Activated naive CD8-positive, alpha-beta T cell treated with anti-CD3 and anti-CD28 coated beads, Interleukin-2, amount 10 ng/mL, durations not matched to agents 7 days and 5 days (primary cell): ENCODE results near the gene STX16. TPM values are rescaled to one million over a fixed set of nuclear protein-coding genes. Genes with fewer than 3 reads are reported as not detected.

Experiments used
- ATAC-seq: fragments of 150-1000 bp; cut with Tn5 transposase; one replicate; pipeline ENCODE4 v1.10.0; 2021; ENCODE audit warnings: low read depth, moderate library complexity
- POLR2A ChIA-PET: fragments of 350-600 bp; sonication (Branson Sonifier 250); formaldehyde crosslinking; loops from one replicate; lab custom pipeline; 2021; ENCODE audit warnings: antibody characterized with exemption; lab: Charles Lee
- DNase-seq: peaks from one replicate; pipeline ENCODE4 v3.0.0; 2021
- H3K27ac Mint-ChIP-seq: one replicate; pipeline ENCODE4 v1.8.0; 2022; ENCODE audit warnings: mild to moderate bottlenecking, mixed read lengths
- H3K27me3 Mint-ChIP-seq: one replicate; pipeline ENCODE4 v1.8.0; 2022; ENCODE audit warnings: mild to moderate bottlenecking, moderate library complexity, mixed read lengths
- H3K36me3 Mint-ChIP-seq: one replicate; pipeline ENCODE4 v1.8.0; 2021; ENCODE audit warnings: mild to moderate bottlenecking, mixed read lengths
- H3K4me1 Mint-ChIP-seq: one replicate; pipeline ENCODE4 v1.8.0; 2021; ENCODE audit warnings: mixed read lengths
- H3K4me3 Mint-ChIP-seq: one replicate; pipeline ENCODE4 v1.8.0; 2022; ENCODE audit warnings: mild to moderate bottlenecking, moderate library complexity, mixed read lengths
- H3K9me3 Mint-ChIP-seq: one replicate; pipeline ENCODE4 v1.8.0; 2021; ENCODE audit warnings: mixed read lengths
- total RNA-seq, 2 experiments: library from RNA; stranded (reverse); gene quantifications; one replicate each; pipeline ENCODE4 v1.2.3, GENCODE V29; 2021

STX16 gene
- total RNA-seq, 2 experiments from 2014 or later, result 190 to 195 TPM

DNA sequence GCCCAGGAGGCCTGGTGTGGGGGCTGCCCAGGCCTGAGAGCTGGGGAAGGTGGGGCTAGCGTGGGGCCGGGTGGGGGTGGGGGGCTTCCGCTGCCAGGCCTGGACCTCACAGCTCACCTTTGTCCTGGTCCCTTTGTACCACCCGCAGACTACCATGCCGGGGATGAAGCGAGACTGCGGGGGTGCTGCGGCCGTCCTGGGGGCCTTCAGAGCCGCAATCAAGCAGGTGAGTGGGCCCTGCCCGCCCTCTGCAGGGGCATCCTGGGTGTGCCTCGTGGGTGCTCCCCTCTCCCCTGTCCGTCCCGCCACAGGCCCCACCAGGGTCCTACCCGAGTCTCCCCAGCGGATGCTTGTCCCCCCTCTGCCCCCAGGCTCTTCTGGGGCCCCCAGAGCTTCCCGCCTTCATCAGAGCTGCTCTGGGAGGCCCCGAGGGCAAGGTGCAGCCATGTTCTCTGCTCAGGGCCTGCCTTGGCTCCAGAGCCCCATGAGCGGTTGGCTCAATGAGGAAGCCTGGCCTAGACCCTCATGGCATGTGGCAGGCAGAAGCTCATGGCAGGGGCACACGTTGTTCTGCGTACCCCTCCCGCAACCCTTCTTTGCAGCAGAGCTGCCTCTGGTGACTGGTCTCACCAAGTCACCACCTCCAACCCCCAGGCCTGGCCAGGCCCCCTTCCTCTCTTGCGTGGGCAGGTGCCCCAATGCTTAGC is 56.0 kb downstream of the STX16 start:
- peaks cover 2% of the 10 kb centered on the region for H3K4me1 Mint-ChIP-seq
- no peak overlapping the region for H3K4me3 Mint-ChIP-seq
- H3K9me3 Mint-ChIP-seq, result no peaks in the 10 kb centered on the region
- H3K36me3 Mint-ChIP-seq, result peaks cover 8% of the 10 kb centered on the region
- no peaks in the 10 kb centered on the region for H3K27me3 Mint-ChIP-seq
- POLR2A ChIA-PET, result interaction anchor here (0.6 kb wide), 1 partner anchor 132 kb away, joined by 3 read pairs; no protein-coding TSS in a partner anchor
- H3K27ac Mint-ChIP-seq, result no peak overlapping the region
- no peak for DNase-seq
- ATAC-seq, result peak; percentile 20

DNA sequence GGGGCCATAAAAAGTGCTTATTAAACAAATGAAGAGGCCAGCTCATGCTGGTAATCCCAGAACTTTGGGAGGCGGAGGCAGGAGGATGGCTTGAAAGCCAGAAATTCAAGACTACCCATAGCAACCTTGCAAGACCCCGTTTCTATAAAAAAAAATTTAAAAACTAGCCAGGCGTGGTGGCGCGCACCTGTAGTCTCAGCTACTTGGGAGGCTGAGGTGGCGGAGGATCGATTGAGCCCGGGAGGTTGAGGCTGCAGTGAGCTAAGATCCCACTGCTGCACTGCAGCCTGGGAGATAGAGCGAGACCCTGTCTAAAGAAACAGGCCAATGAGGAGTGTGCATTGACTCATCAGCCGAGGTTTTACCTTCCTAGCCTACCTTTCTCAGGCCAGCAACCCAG is 56.7 kb downstream of the STX16 start:
- H3K9me3 Mint-ChIP-seq, result no peaks in the 10 kb centered on the region
- H3K4me1 Mint-ChIP-seq, result peaks cover 2% of the 10 kb centered on the region
- POLR2A ChIA-PET, result interaction anchor here (0.6 kb wide), 1 partner anchor 132 kb away, joined by 3 read pairs; no protein-coding TSS in a partner anchor
- no peak for ATAC-seq
- no peak overlapping the region for H3K4me3 Mint-ChIP-seq
- H3K27ac Mint-ChIP-seq, result no peak overlapping the region
- DNase-seq, result no peak
- H3K36me3 Mint-ChIP-seq, result peaks cover 8% of the 10 kb centered on the region
- H3K27me3 Mint-ChIP-seq, result no peaks in the 10 kb centered on the region

DNA sequence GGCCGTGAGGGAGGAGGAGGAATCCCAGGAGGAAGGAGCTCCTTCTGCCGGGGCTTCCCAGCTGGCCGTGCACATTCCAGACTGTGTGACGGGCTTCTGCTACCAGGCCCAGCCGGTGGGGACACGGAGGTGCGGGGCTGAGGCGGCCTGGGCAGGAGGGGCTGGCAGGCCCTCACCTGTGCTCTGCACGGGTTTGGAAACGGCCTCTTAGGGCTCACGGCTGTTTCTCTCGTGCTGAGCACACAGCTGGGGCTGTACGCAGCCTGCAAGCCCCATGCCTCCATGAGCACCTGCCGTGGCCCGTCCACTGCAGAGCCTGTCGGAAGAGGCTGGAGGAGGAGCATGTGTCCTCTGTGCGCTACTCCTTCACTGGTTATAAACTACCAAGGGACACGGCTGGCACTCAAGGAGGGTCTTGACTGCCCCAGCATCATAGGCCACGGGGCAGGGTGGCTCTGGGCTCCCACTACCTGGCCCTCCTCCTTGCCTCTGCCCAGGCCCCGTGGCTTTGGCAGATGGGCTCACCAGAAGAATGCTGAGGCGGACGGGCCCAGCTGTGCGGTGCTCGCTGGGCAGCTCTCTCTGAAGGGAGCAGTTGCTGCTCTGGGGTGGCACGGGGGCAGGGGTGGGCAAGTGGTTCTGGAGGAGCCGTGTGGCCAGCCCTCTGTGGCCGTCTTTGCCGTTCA is 57.3 kb downstream of the STX16 start:
- no peaks in the 10 kb centered on the region for H3K27me3 Mint-ChIP-seq
- H3K4me1 Mint-ChIP-seq, result peaks cover 2% of the 10 kb centered on the region
- POLR2A ChIA-PET, result no interaction called here
- H3K36me3 Mint-ChIP-seq, result peaks cover 6% of the 10 kb centered on the region
- no peak for ATAC-seq
- no peaks in the 10 kb centered on the region for H3K9me3 Mint-ChIP-seq
- DNase-seq, result no peak
- H3K4me3 Mint-ChIP-seq, result no peak overlapping the region
- no peak overlapping the region for H3K27ac Mint-ChIP-seq

DNA sequence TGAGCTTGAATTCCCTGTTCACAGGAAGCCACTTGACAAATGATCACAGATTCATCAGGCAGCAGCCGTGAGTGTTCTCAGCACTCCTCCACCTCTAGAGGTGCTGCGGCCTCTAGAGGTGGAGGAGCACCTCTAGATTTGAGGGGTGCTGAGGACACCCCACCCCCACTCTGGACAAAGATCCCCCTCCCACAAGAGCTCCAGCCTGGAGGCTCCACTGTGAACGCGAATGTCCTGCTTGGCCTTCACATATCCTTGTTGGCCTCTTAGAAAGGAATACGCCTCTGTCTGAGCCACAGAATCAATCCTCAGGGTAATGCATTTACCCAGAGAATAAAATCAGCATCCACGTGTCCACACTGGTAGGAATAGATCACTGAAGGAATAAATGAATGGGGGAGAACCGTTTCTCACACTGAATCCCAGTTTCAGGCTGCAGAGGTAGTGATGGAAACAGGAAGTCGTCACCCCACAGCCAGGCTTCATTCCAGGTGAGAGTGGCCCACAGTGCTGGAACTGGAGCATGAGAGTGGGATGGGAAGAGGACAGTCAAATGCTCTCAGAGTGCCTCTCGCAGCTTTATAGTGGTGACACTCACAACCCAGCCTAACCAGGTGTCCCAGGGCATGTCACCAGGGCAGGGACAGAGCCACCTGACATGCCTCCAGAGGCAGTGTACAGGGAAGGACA is 58.1 kb downstream of the STX16 start:
- H3K27me3 Mint-ChIP-seq, result no peaks in the 10 kb centered on the region
- H3K9me3 Mint-ChIP-seq, result no peaks in the 10 kb centered on the region
- ATAC-seq, result no peak
- H3K27ac Mint-ChIP-seq, result peak overlapping the region; percentile 30
- H3K4me1 Mint-ChIP-seq, result peaks cover 2% of the 10 kb centered on the region
- H3K4me3 Mint-ChIP-seq, result no peak overlapping the region
- POLR2A ChIA-PET, result no interaction called here
- H3K36me3 Mint-ChIP-seq, result peaks cover 4% of the 10 kb centered on the region
- no peak for DNase-seq

DNA sequence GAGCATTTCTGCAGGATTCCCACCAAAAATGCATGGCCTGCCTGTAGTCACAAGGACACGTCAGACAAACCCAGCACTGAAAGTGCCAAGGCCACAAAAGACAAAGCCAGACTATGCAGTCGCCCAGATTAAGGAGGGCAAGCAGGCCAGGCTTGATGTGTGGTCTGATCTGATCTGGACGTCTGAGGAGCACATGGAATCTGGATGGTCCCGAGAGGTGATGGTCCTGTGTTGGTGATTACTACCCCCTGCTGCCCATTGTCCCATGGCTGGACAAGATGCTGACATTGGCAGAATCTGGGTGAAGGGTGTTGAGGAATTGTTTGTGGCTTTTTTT is 58.6 kb downstream of the STX16 start:
- Mint-ChIP-seq H3K4me1 (no peaks in the 10 kb centered on the region), H3K27me3 (no peaks in the 10 kb centered on the region), H3K36me3 (peaks cover 1% of the 10 kb centered on the region), H3K4me3 (no peak overlapping the region), H3K9me3 (no peaks in the 10 kb centered on the region), H3K27ac (no peak overlapping the region)
- DNase-seq (no peak), ATAC-seq (no peak)
- POLR2A ChIA-PET, result no interaction called here

DNA sequence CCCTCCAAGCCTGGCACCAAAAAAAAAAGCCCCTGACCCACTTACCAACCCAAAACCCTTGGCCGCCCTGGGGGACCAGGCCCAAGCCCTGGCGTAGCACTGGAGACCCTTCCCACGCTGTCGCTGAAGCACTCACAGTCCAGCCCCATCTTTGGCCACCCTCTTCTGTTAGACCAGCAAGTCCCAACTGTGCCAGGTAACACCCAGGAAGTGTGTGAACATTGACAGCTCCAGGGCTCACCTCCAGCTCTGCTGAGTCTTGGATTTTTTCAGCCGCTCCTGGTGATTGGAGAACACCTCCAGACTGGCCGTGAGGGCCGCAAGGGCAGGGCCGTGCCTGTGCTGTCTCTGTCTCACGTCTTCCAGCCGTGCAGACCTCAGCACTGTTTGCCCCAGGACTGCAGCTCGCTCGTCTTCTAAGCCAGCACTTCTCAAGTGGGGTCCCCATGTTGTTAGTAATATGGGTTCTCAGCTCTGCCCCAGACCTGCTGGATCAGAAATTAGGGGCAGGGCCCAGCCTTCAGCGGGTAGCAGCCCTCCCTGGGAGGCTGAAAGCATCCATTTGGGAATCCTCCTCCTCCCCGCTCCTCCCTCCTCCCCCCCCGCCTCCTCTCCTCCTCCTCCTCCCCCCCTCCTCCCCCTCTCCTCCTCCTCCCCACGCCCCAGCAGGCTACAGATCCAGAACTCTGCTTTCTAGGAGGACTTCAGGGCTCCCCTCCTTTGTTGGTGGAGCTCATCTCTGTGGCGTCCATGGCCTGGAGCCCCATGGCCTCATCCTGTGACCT is 59.6 kb downstream of the STX16 start:
- ATAC-seq, result no peak
- H3K9me3 Mint-ChIP-seq, result no peaks in the 10 kb centered on the region

DNA sequence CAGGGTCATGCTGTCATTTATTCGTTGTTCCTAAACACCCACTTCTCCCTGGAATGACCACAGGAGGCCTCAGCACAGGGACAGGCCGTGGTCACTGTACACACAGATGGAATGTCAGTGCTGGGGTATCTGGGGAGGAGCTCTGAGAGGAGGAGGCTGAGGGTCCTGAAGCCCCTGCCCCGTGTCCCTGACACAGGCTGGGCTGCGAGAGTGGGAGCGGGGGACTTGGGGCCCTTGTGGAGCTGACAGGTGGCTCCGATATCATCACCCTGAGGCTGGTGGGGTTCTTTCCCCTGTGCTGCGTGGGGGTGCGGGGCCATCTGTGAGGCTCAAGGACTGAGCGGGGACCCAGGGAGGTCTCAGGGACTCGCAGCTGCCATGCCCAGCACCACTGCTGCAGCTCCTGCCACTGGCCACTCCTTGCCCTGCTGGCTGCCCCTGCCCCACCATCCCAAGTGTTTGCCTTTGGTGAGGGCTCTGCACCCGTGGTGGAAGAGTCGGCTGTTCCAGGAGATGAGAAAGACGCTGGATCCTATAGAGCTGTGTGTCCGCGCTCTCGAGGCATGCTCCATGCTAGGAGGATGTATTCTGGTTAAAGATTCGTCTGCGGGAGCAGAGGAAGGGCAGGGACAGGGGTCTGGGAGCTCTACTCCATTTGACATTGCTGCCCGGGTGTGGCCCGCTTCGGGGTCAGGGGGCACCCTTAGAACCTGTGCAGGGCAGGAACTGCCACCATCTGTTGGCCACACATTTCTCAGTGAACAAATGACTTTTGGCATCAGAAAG is 60.4 kb downstream of the STX16 start:
- Mint-ChIP-seq H3K27ac (no peak overlapping the region), H3K4me1 (no peaks in the 10 kb centered on the region), H3K4me3 (no peak overlapping the region), H3K9me3 (no peaks in the 10 kb centered on the region), H3K27me3 (no peaks in the 10 kb centered on the region), H3K36me3 (no peaks in the 10 kb centered on the region)
- POLR2A ChIA-PET, result no interaction called here
- ATAC-seq (no peak), DNase-seq (no peak)

More for the DNA sequence above, 59.6 kb downstream of the STX16 start:
- no peak for DNase-seq
- no peak overlapping the region for H3K27ac Mint-ChIP-seq
- no peaks in the 10 kb centered on the region for H3K27me3 Mint-ChIP-seq
- POLR2A ChIA-PET, result no interaction called here
- H3K4me3 Mint-ChIP-seq, result no peak overlapping the region
- H3K36me3 Mint-ChIP-seq, result no peaks in the 10 kb centered on the region
- no peaks in the 10 kb centered on the region for H3K4me1 Mint-ChIP-seq

DNA sequence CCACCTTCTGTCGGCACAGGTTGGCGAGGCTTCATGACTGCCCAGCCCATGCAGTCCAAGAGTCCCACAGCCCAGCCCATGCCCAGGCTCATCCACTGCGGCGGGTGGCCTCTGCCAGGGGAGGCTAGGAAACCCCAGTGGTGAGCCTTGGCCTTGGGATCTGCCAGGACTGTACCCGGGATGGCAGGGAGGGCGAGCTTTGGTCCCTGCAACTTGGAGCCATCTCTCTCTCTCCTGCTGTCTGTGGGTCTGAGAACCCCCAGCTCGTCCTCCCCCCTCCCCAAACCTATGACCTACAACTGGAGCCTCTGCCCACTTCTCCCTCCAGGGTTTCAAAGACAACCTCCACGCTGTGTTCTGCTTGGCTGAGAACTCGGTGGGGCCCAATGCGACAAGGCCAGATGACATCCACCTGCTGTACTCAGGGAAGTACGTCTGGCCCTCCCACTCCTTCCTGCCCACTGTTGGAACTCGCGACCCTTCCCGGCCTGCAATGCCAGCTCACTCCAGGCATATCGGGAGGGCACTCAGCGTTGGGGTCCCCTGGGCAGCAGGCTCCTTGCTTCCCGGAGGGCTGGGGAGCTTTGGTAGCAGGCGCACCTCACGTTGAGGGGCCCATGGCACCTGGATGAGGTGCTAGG is 61.2 kb downstream of the STX16 start:
- no peak for ATAC-seq
- Mint-ChIP-seq H3K4me1 (no peaks in the 10 kb centered on the region), H3K27ac (no peak overlapping the region), H3K9me3 (no peaks in the 10 kb centered on the region), H3K36me3 (no peaks in the 10 kb centered on the region), H3K4me3 (no peak overlapping the region), H3K27me3 (no peaks in the 10 kb centered on the region)
- no peak for DNase-seq
- POLR2A ChIA-PET, result no interaction called here

DNA sequence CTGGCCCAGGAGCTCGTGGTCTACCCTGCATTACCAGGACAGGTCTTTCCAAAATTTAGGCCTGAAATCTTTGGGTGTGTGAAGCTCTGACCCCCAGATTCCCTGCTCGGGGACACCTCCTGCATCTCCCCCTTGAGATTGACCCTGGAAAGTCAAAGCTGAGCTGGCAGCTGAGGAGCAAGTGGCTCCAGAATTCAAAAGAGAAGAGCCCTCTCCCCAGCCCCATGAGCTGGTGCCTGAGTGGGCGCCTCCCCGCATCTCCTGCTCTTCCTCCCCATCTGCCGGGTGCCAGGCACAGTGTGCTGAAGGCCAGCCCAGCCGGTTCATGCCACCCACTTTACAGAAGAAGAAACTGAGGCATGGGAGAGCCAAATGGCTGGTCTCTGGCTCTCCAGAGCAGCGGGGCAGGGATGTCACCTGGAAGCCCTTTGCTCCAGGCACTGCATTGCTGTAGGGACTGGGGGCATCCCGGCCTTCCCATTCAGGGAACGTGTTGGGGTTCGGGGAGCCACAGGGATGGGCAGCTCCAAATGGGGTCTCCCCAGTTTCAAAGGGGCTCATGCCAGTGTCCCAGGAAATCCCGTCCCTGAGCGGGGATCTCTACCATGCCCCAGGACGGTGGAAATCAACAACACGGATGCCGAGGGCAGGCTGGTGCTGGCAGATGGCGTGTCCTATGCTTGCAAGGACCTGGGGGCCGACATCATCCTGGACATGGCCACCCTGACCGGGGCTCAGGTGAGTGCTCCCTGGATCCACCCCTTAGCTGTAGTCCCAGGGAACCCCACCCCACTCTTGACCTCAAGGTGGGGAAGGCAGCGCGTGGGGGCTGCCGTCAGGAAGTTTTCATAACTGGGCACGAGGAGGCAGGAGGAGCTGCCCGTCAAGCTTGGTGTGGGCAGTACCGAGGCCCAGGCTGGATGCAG is 62.0 kb downstream of the STX16 start:
- ATAC-seq (no peak), DNase-seq (no peak)
- no peak overlapping the region for H3K27ac Mint-ChIP-seq
- no peaks in the 10 kb centered on the region for H3K36me3 Mint-ChIP-seq
- POLR2A ChIA-PET, result no interaction called here
- no peaks in the 10 kb centered on the region for H3K9me3 Mint-ChIP-seq
- no peaks in the 10 kb centered on the region for H3K4me1 Mint-ChIP-seq
- no peaks in the 10 kb centered on the region for H3K27me3 Mint-ChIP-seq
- H3K4me3 Mint-ChIP-seq, result no peak overlapping the region

DNA sequence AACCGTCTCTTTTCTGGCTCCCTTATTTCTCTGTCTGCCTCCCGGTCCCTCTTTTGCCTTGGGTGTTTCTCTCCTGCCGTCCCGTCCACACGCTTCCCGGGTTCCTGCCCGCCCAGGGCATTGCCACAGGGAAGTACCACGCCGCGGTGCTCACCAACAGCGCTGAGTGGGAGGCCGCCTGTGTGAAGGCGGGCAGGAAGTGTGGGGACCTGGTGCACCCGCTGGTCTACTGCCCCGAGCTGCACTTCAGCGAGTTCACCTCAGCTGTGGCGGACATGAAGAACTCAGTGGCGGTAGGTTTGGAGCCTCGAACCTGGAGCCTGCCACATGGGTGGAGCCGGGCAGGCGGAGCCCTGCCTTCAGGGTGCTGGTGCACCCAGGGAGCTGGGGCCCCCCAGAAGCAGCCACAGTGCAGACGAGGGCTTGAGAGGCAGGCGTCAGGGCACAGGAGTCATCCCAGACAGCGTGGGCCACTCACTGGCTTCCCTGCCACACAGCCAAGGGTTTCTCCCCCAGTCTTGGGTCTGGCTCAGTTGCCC is 62.8 kb downstream of the STX16 start:
- H3K9me3 Mint-ChIP-seq, result no peaks in the 10 kb centered on the region
- no peak overlapping the region for H3K27ac Mint-ChIP-seq
- no peak for ATAC-seq

DNA sequence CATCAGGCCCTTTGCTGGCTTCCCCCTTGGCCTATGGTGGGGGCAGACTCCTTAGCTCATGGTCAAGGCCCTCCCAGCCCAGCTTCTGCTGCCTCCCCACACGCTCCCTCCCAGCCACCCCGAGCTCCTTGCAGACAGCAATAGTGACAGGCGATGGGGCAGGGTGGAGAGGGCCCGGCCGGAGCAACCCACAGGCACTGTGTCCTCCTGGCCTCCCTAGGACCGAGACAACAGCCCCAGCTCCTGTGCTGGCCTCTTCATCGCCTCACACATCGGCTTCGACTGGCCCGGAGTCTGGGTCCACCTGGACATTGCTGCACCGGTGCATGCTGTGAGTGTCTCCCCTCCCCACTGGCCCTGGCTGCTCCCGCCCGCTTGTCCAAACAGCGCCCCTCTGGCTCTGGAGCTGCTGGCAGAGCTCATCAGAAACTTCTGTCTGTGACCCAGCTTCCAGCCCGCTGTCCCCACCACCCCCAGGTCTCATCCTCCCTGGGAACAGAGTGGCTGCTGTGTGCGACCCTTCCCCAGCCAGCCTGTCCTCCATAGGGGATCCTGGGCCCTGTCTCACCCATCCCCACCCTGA is 63.3 kb downstream of the STX16 start:
- no peak overlapping the region for H3K27ac Mint-ChIP-seq
- POLR2A ChIA-PET, result no interaction called here
- no peaks in the 10 kb centered on the region for H3K4me1 Mint-ChIP-seq
- no peaks in the 10 kb centered on the region for H3K36me3 Mint-ChIP-seq
- H3K27me3 Mint-ChIP-seq, result no peaks in the 10 kb centered on the region
- no peak overlapping the region for H3K4me3 Mint-ChIP-seq
- no peak for ATAC-seq
- H3K9me3 Mint-ChIP-seq, result no peaks in the 10 kb centered on the region
- DNase-seq, result no peak

More for the DNA sequence above, 62.8 kb downstream of the STX16 start:
- no peak overlapping the region for H3K4me3 Mint-ChIP-seq
- no peaks in the 10 kb centered on the region for H3K27me3 Mint-ChIP-seq
- POLR2A ChIA-PET, result no interaction called here
- no peaks in the 10 kb centered on the region for H3K4me1 Mint-ChIP-seq
- no peak for DNase-seq
- no peaks in the 10 kb centered on the region for H3K36me3 Mint-ChIP-seq
